AML-193 (cell line): ENCODE results near the gene TNS3.

Experiments used
- DNase-seq, 2 experiments: peaks; one replicate each; lab custom pipeline; 2025; lab: John Stamatoyannopoulos, UW

Gene TNS3

DNA sequence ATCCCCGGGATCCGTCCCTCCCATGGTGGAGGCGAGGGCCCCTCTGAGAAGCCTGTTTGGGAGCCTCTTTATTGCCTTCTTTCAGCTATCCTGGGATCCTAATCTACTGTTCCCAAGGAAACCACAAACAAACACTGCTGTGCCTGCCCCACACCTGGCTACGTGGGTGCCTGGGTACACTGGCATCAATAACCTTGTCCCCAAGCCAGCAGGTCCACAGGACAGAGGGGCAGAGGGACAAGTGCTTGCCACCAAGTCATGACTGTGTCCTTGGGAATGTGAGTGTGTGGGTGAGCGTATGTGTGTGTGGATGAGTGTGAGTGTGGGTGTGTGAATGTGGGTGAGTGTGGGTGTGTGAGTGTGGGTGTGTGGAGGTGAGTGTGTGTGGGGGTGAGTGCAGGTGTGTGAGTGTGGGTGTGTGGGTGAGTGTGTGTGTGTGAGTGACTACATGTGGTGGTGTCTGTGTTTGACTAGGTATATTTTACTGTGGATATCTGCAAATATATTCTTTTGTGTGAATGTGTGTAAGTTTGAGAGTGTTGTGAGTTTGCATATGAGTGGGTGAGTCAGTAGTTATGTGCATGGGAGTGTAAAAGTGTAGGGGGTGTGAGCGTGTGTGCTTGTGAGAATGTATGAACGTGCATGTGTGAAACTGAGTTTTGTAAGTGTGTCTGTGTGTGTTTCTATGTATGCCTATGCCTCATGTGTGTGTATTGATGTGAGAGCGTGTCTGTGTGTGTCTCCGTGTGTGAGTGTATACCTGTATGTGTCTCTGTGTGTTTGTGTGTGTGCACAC is 96.1 kb downstream of the TNS3 start:
- no peak for DNase-seq

GRCh38 chr7:47484923-47485639 is 96.8 kb downstream of the TNS3 start:
- no peak for DNase-seq

- DNase-seq: no peak
These were observed 97.5 kb downstream of the TNS3 start for GRCh38 chr7:47484457-47484856.

DNA sequence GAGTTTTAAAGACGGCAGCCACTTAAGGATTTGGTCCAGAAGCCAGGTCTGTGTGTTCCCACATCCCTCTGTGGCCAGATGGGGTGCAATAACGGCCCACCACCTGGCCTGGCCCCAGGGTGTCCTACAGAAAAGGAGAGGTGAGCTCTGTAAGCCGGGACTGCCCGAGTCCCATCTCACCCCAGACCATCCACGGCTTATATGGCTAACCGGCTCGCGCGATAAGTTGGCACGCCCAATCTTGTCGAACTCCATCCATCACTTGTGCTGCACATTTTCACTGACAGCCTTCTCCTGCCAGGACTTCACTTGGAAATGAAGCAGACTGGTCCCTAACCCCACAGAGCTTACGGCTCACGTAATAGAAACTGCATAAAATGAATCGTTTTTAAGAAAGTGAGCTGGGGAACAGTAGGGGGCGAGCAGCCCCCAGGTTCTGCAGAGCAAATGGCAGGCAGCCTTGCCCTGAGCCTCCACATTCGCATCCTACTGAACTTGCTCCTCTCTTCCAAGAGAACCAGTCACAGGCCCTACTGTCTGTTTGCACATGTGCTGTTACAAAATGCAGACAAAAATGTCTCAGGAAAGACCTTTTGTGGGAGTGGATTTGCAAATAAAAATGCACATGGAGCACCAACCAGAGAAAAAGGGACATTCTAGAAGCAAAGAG is 98.2 kb downstream of the TNS3 start:
- DNase-seq: no peak

- DNase-seq: no peak
These were observed 99.7 kb downstream of the TNS3 start for GRCh38 chr7:47482013-47482875.

- no peak for DNase-seq
These were observed 100.3 kb downstream of the TNS3 start for GRCh38 chr7:47481541-47482012.

DNA sequence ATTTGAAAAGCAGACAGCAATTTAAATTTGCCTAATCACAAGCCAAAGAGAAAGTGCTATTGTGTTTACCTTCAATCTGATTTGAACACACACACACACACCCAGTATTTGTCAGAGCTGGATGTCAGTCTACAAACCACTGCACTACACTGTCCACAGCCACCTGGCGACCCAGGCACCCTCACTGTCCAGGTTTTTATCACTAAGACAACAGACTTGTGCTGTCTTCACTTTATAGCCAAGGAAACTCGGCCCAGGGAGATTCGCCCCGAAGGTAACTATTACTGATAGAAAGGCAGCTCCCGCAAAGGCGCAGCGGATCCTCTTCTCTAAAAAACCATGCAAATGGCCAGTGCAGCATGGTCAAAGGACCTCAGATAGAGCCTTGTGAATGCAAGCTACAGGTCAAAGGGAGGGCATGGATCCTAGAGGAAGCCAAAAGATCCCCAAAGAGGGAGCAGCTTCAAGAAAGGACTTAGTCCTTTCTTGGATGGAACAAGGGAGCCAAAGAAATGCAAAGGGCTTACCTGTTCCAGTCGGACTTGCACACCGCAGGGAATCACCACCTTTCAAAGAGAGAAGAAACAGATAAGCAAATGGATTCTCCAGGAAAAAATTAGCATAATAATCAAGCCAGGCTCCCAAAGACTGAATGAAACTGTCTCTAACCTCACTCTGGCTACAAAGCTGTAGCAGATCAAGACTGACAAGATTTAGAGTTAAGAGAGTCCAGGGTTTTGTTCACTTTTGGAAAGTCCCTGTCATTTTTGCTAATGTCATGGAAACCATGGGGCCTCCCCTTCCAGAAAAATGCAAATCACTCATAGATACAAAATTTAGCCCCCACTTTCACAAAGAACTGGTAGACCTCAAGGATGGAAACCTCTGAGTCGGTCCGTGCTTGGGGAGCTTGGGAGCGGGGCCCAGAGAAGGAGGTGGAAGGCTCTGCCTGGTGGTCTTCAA is 101.1 kb downstream of the TNS3 start:
- no peak for DNase-seq

DNA sequence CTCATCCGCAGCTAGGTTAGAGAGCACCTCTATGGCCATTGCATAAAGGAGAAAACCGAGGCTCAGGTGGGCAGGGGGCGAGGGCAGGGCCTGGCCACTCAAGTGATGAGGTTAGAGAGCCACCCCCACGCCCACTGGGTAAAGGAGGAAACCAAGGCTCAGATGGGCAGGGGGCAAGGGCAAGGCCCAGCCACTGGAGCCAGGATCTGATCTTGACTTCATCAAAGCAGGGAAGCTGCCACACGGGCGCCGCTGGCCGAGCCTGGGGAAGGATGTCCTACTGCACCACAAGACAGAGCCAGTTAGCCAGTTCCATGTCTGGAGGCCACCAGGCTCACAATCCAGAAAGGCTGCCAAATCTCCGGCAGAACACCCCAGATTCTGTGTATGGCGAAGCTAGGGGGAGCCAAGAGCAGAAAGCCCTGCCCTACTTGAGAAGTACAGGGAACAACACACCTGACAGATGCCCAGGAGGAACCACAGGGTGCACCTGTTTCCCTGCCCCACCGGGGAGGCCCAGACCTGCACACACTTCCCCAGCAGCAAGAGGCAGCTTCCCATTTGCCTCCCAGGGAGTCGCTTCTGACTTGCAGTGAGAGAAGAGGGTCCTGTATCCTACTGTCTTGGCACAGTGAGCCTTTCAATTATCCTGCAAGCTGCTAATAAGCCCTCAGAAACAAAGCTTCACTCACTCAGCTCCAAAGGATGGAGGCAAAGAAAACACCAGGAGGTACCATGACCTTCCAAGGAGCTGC is 101.9 kb downstream of the TNS3 start:
- DNase-seq: no peak

DNA sequence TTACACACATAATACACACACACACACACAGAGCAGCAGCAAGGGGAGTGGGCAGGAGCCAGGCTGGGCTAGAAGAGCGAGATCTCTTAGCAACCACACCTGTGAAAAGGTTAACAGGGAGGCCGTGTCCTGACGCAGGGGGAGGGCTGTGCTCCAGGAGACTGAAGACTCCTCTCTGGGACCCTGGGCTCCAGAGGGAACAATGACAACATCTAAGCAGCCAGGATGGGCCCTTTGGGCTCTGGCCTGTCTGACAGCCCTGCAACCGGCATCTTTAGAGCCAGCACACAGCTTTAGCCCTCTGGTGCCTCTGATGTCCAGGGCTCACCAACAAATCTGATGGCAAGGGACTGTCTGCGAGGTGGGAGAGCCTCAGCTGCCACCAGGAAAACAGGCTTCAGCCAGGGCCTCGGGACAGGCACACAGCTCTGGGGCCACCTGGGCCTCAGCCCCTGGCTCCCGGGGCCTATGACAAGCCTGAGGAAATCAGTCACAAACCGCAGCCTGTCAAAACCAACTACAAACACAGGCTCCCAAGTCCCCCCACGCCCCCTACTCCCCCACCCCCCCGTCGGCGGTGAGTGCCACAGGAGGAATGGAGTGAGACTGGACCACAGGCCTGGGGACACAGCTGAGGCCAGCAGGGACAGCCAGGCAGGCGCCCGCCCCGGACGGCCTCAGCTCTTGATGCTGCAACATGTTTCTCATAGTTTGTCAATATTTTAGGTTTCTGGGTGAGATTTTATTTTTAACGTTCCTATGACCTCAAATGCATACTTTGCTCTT is 102.8 kb downstream of the TNS3 start:
- no peak for DNase-seq

GRCh38 chr7:47478017-47478344 is 103.9 kb downstream of the TNS3 start:
- no peak for DNase-seq

DNA sequence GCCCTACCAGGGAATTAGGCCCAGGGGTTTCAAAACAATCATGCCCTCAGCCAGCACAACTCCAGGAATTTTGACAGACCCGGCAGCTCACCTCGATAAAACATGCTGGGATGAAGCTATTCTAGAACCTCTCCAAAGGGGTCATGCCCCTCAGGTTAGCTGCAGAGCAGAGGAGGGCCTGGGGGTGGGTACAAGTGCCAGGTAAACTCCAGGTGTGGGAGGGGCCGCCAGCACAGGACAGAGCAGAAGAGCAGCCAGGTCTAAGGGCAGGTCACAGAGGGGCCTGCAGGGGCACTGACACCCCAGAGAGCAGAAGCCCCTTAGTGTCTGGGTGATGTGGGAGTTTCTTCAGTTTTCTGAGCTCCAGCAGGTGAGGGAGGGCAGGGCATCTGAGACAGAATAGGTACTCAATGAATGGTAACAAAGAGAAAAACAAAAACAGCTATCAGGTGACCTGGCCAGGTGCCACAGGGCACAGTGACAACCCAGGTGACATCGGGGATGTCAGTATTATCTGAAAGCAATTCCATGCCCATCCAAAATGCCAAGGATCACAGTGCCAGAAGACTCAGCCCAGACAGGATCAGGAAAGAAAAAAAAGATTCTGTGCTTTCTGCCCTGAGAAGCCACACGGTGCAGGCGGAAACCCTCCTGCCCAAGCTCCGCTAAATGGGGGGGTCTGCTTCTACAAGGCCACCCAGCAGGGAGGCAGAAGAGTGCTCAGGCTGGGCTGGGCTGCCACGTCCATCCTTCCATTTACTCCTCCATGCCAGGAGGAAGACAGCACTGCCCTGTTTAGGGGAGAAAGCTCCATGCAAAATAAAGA is 104.5 kb downstream of the TNS3 start:
- DNase-seq: no peak

GRCh38 chr7:47475880-47476227 is 106.1 kb downstream of the TNS3 start:
- no peak for DNase-seq

DNA sequence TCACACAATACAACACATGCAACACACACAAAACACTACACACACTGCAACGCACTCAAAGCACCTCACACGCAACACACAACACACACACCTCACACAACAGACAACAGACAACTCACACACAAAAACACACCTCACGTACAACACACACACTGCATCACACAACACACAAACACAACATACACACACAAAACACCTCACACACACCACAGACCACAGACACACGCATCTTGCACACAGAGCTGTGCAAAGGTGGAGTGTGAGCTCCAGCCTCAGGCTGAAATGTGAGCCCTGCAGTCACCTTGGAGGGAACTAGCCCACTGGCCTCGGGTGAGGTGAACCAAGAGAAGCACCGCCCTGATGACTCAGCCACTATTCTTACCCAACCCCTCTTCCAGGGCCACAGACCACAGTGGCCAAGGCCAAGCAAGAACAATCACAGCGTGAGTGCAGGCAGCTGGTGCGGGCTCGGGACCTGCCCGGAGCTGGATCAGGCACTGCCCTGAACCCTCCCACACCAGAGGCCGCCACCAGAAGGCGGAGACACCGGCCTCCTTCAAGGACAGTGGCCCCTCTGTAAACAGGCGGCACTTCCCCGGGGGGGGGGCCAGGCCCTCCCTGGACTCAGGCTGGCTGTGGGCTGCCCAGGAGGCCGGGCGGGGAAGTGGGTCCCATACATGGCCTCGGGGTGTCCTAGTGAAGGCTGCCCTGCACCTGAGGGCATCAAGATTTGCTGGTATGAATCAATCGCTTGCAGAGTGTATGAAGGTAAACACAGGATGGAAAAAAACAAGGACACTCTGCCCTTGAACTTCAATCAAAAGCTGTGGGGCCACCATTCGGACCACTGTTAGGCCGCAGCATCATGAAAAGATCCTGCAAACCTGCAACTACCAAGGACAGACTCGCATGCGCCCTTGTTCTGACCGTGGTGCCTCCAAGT is 106.7 kb downstream of the TNS3 start:
- peak in 1 of 2 experiments; percentile 0 for DNase-seq

DNA sequence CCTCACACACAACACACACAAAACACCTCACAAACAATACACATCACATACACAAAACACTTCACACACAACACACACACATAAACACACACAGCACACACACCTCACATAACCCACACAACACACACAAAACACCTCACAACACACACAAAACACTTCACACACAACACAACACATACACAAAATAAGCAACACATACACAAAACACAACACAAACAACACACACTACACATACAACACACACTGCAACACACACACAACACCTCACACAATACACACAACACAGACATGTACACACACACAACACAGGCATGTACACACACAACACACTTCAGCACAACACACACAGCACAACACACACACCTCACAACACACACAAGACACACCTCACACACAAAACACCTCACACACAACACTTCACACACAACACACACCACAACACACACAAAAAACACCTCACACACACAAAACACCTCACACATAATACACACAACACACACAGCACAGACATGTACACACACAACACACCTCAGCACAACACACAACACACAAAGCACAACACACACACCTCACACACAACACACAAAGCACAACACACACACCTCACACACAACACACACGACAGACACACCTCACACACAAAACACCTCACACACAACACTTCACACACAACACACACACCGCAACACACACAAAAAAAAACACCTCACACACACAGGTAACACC is 107.5 kb downstream of the TNS3 start:
- no peak for DNase-seq

DNA sequence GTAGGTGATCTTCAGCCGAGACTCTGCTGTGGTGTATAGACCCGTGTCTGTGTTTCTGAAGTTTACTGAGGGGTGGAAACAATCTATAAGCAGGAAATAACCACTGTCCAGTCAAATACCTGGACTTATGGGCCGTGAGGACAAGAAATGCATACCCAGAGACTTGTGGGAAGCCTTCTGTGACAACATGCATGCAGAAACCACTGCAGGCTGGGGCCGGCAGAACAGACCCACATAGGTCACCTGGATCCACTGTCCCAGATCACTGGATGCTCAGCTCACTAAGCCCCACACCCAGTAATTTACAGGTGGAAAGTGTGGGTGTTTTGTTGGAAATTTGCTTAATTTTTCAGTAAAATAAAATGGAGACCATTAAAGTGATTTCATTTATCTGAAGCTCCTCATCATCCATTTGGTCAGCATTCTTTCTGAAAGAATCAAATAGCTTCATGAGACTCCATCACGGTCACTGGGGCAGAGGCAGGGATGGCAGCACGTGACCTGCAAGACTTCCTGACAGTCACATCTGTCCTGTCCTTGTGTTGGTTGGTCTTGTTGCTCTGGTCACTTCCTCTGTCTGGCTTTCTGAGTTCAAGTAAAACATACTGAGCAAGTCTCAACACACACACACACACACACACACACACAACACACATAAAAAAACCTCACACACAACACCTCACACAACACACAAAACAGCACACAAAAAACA is 108.3 kb downstream of the TNS3 start:
- DNase-seq: no peak
